ENCODE data around the gene TMTC1. TPM values are rescaled to one million over a fixed set of nuclear protein-coding genes. Genes with fewer than 3 reads are reported as not detected.

Gene TMTC1
- total RNA-seq, 4 donors from 2014 or later: 20.5 to 80.6 (median 67.1) TPM

- no peak for TF ChIP-seq CTCF (IDR thresholded peaks at IDR 0.05)
- no peak for TF ChIP-seq POLR2A (IDR thresholded peaks at IDR 0.05)
- Histone ChIP-seq H3K27ac (no peak overlapping the region), H3K9me3 (no peaks in the 10 kb centered on the region), H3K4me1 (no peaks in the 10 kb centered on the region), H3K36me3 (no peaks in the 10 kb centered on the region), H3K4me3 (no peak overlapping the region), H3K27me3 (no peaks in the 10 kb centered on the region)
- intact Hi-C loops (cut with DNase I; ENCODE audit: low total_unique reads): no loop called here
- no peak for DNase-seq
Observed at GRCh38 chr12:29660847-29661246, 122.9 kb downstream of the TMTC1 start.

- Histone ChIP-seq H3K36me3 (no peaks in the 10 kb centered on the region), H3K27me3 (no peaks in the 10 kb centered on the region), H3K4me3 (no peak overlapping the region), H3K9me3 (no peaks in the 10 kb centered on the region), H3K4me1 (no peaks in the 10 kb centered on the region), H3K27ac (no peak overlapping the region)
- intact Hi-C loops (cut with DNase I; ENCODE audit: low total_unique reads): no loop called here
- no peak for DNase-seq
- no peak for TF ChIP-seq POLR2A (IDR thresholded peaks at IDR 0.05)
- TF ChIP-seq CTCF (IDR thresholded peaks at IDR 0.05): no peak
Observed at GRCh38 chr12:29656762-29657538, 126.8 kb downstream of the TMTC1 start.

GRCh38 chr12:29655861-29656260 is 127.9 kb downstream of the TMTC1 start:
- H3K9me3 ChIP-seq: no peaks in the 10 kb centered on the region
- no peak for DNase-seq
- intact Hi-C loops (cut with DNase I; ENCODE audit: low total_unique reads): no loop called here
- TF ChIP-seq POLR2A (IDR thresholded peaks at IDR 0.05): no peak
- TF ChIP-seq CTCF (IDR thresholded peaks at IDR 0.05): no peak
- no peak overlapping the region for H3K27ac ChIP-seq
- no peak overlapping the region for H3K4me3 ChIP-seq
- no peaks in the 10 kb centered on the region for H3K36me3 ChIP-seq
- H3K4me1 ChIP-seq: no peaks in the 10 kb centered on the region
- no peaks in the 10 kb centered on the region for H3K27me3 ChIP-seq

- no peak for TF ChIP-seq POLR2A (IDR thresholded peaks at IDR 0.05)
- TF ChIP-seq CTCF (IDR thresholded peaks at IDR 0.05): no peak
- DNase-seq: no peak
- Histone ChIP-seq H3K4me1 (no peaks in the 10 kb centered on the region), H3K4me3 (no peak overlapping the region), H3K9me3 (no peaks in the 10 kb centered on the region), H3K27ac (no peak overlapping the region), H3K27me3 (no peaks in the 10 kb centered on the region), H3K36me3 (no peaks in the 10 kb centered on the region)
- intact Hi-C loops (cut with DNase I; ENCODE audit: low total_unique reads): no loop called here
Observed at GRCh38 chr12:29653286-29653685, 130.5 kb downstream of the TMTC1 start.

GRCh38 chr12:29650371-29650770 is 133.4 kb downstream of the TMTC1 start:
- no peak for DNase-seq
- TF ChIP-seq CTCF (IDR thresholded peaks at IDR 0.05) (no peak), POLR2A (IDR thresholded peaks at IDR 0.05) (no peak)
- no peak overlapping the region for H3K27ac ChIP-seq

More at GRCh38 chr12:29650371-29650770, 133.4 kb downstream of the TMTC1 start:
- Histone ChIP-seq H3K4me3 (no peak overlapping the region), H3K9me3 (no peaks in the 10 kb centered on the region), H3K4me1 (no peaks in the 10 kb centered on the region), H3K27me3 (no peaks in the 10 kb centered on the region), H3K36me3 (no peaks in the 10 kb centered on the region)
- intact Hi-C loops (cut with DNase I; ENCODE audit: low total_unique reads): no loop called here

Data from uterus (tissue), 4 donors.